HG03060 (cell line): Measurements from ENCODE around the gene INCENP.
"Not testable (repeated sequence)": the region's sequence is repeated elsewhere in the genome, so short reads cannot be mapped to it uniquely, and the experiment has no call there.

Source experiments
- ATAC-seq: cut with Tn5 transposase; IDR thresholded peaks from one replicate; pipeline ENCODE4 v1.9.1; 2021; ENCODE audit warnings: low read depth, moderate number of reproducible peaks; ENCODE audit not compliant: unreplicated experiment

INCENP gene

GRCh38 chr11:62166371-62166770, 42.6 kb downstream of the INCENP start:
- ATAC-seq = no peak

GRCh38 chr11:62169448-62169847, 45.6 kb downstream of the INCENP start:
- ATAC-seq = no peak

GRCh38 chr11:62169935-62170334, 46.1 kb downstream of the INCENP start:
- ATAC-seq = no peak

- no peak for ATAC-seq
Measured at GRCh38 chr11:62171261-62171723, 47.5 kb downstream of the INCENP start.

- ATAC-seq = no peak
Measured at GRCh38 chr11:62172294-62172693, 48.5 kb downstream of the INCENP start.

GRCh38 chr11:62176766-62177165, 53.0 kb downstream of the INCENP start:
- no peak for ATAC-seq

- no peak for ATAC-seq
Measured at GRCh38 chr11:62179995-62180394, 56.2 kb downstream of the INCENP start.

GRCh38 chr11:62181097-62181496, 57.3 kb downstream of the INCENP start:
- no peak for ATAC-seq

GRCh38 chr11:62182147-62182891, 58.5 kb downstream of the INCENP start:
- ATAC-seq = no peak

- ATAC-seq = no peak
Measured at GRCh38 chr11:62186195-62186594, 62.4 kb downstream of the INCENP start.

- no peak for ATAC-seq
Measured at GRCh38 chr11:62190011-62190410, 66.2 kb downstream of the INCENP start, which contains the start of gene SCGB1D1. TSS of gene SCGB1D1 (plus strand) at chr11:62190216. CDS start at chr11:62190285, 69 bp downstream.

- no peak for ATAC-seq
Measured at GRCh38 chr11:62193952-62194351, 70.1 kb downstream of the INCENP start.

GRCh38 chr11:62195010-62195409, 71.2 kb downstream of the INCENP start:
- ATAC-seq = not testable (repeated sequence)

- no peak for ATAC-seq
Measured at GRCh38 chr11:62195945-62196344, 72.1 kb downstream of the INCENP start.

GRCh38 chr11:62197400-62197799, 73.6 kb downstream of the INCENP start:
- not testable (repeated sequence) for ATAC-seq

- no peak for ATAC-seq
Measured at GRCh38 chr11:62201376-62201775, 77.6 kb downstream of the INCENP start.
